Lung (tissue), 12 donors: Measurements from ENCODE around the gene GALNT10. TPM values are rescaled to one million over a fixed set of nuclear protein-coding genes. Genes with fewer than 3 reads are reported as not detected.

Experiments
- ATAC-seq: fragments of 200-7000 bp; cut with Tn5 transposase; one replicate; pipeline ENCODE4 v1.9.1; 2020; ENCODE audit warnings: moderate number of reproducible peaks; ENCODE audit not compliant: insufficient read depth, low FRiP score
- DNase-seq, 3 donors: peaks; one replicate each; pipeline ENCODE4 v3.0.0-alpha.2; 2013 to 2017
- H3K27ac ChIP-seq, 2 donors: one replicate each; pipeline ENCODE4 v1.5.1; 2013; ENCODE audit warnings: mild to moderate bottlenecking in 2 of 2, moderate library complexity in 2 of 2, control low read depth in 1 of 2, inconsistent platforms in 1 of 2, low read depth in 1 of 2, low read length in 1 of 2
- H3K27me3 ChIP-seq, 3 donors: one replicate each; pipeline ENCODE4 v1.5.1; 2013; ENCODE audit warnings: low read length in 2 of 3; ENCODE audit not compliant: control insufficient read depth in 3 of 3, insufficient read depth in 3 of 3
- H3K36me3 ChIP-seq, 4 donors: one replicate each; pipeline ENCODE4 v1.5.1; 2013; ENCODE audit warnings: low read length in 4 of 4, mild to moderate bottlenecking in 1 of 4, moderate library complexity in 1 of 4; ENCODE audit not compliant: control insufficient read depth in 4 of 4, insufficient read depth in 4 of 4
- H3K4me1 ChIP-seq, 5 donors: one replicate each; pipeline ENCODE4 v1.5.1; 2013; ENCODE audit warnings: low read length in 5 of 5, mild to moderate bottlenecking in 2 of 5, moderate library complexity in 1 of 5; ENCODE audit not compliant: control insufficient read depth in 5 of 5, insufficient read depth in 5 of 5
- H3K4me3 ChIP-seq: one replicate; pipeline ENCODE4 v1.5.1; 2013; ENCODE audit warnings: mild to moderate bottlenecking, control low read depth, moderate library complexity
- H3K9ac ChIP-seq, 2 donors: one replicate each; pipeline ENCODE4 v1.5.1; 2013; ENCODE audit warnings: low read length in 2 of 2, control low read depth in 1 of 2; ENCODE audit not compliant: insufficient read depth in 1 of 2
- H3K9me3 ChIP-seq, 4 donors: one replicate each; pipeline ENCODE4 v1.5.1; 2013; ENCODE audit warnings: low read length in 3 of 4, mild to moderate bottlenecking in 1 of 4, moderate library complexity in 1 of 4; ENCODE audit not compliant: control insufficient read depth in 4 of 4, insufficient read depth in 3 of 4
- WGBS, 2 donors: extraction: QIAGEN DNeasy Blood & Tissue Kit; methylation state at CpG; one replicate each; pipeline ENCODE4 v1.1.7; 2013; 5-methylcytosine and 5-hydroxymethylcytosine counted together
- polyA plus RNA-seq, 2 donors: library from polyadenylated mRNA; stranded (reverse); fragments of 200-250 nt; gene quantifications; one replicate each; pipeline ENCODE4 v1.2.1, GENCODE V29; 2013
- total RNA-seq, 2 donors: library from RNA; depleted of rRNA in 1 of 2; stranded (reverse); fragments of >200 nt in 1 of 2; gene quantifications; one replicate each; pipeline ENCODE4 v1.2.1, GENCODE V29; 2014 to 2021
- TF ChIP-seq, protein P1 (sequence below): IDR thresholded peaks from 2 replicates; pipeline ENCODE4 v1.5.1; 2012; ENCODE audit warnings: mild to moderate bottlenecking; ENCODE audit errors: control extremely low read depth, extremely low read depth
- donor health status: control.
- donor health status: control.
- donor health status: Bipolar disorder and iron deficiency.
- donor health status: healthy.
- donor health status: DM: yes; HTN: yes; CAD: no.

The GALNT10 gene
- total and polyA plus RNA-seq, 4 donors, result 9.0 to 70.2 (median 22.0) TPM

GRCh38 chr5:154273028-154273617 lies 82.6 kb downstream of the GALNT10 start:
- no peaks in the 10 kb centered on the region for H3K9me3 ChIP-seq
- DNase-seq, result peak; percentile 44 to 85 (median 82)
- 17 to 28% methylated on average over 3 of the region's 3 CpGs for WGBS, 2 donors
- no peak overlapping the region for H3K9ac ChIP-seq
- TF ChIP-seq, protein P1, sequence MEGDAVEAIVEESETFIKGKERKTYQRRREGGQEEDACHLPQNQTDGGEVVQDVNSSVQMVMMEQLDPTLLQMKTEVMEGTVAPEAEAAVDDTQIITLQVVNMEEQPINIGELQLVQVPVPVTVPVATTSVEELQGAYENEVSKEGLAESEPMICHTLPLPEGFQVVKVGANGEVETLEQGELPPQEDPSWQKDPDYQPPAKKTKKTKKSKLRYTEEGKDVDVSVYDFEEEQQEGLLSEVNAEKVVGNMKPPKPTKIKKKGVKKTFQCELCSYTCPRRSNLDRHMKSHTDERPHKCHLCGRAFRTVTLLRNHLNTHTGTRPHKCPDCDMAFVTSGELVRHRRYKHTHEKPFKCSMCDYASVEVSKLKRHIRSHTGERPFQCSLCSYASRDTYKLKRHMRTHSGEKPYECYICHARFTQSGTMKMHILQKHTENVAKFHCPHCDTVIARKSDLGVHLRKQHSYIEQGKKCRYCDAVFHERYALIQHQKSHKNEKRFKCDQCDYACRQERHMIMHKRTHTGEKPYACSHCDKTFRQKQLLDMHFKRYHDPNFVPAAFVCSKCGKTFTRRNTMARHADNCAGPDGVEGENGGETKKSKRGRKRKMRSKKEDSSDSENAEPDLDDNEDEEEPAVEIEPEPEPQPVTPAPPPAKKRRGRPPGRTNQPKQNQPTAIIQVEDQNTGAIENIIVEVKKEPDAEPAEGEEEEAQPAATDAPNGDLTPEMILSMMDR, result no peak
- no peak for ATAC-seq
- no peak overlapping the region for H3K4me3 ChIP-seq
- no peaks in the 10 kb centered on the region for H3K36me3 ChIP-seq
- H3K27ac ChIP-seq, result peak overlapping the region in 1 of 2 donors; percentile 34
- peaks cover 2 to 46% (median 12%) of the 10 kb centered on the region in 5 donors for H3K4me1 ChIP-seq
- H3K27me3 ChIP-seq, result no peaks in the 10 kb centered on the region

DNA sequence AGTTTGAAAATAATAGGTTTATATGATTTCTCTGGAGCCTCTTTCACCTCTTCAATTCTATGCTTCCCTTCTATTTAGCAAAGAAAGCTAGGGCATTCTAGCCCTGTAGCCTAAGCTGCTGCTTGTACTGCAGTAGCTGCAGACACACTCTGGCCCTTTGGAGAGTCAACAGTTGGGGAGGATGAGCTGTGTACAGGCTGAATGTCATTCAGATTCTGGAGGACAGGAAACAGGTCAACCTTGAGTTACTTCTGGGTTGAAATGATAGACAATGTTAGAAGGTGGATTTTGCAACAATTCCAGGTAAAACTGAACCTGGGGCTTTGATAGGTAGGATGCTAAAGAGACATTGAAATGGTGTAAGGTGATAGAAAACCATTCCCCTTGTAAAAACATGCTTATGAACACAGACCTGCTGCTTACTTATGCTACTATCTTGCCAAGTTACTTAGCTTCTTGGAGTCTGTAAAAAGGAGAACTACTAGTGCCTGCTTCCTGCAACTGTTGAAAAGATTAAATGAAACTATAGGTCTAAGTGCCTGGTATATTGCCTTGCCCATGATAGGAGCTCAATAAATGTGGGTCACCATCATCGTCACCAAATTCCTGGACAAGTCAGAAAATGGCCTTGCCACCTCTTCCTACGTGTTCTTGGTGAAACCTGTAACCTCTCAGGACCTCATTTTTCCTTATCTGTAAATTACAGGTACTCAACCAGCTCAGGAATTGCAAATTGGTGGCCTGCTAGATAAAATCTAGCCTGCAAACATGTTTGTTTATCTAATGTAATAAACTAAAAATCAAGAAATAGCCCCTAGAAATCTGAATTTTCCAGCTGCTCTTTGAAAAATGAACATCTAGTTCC lies 83.7 kb downstream of the GALNT10 start:
- TF ChIP-seq, protein P1, result no peak
- H3K36me3 ChIP-seq, result no peaks in the 10 kb centered on the region
- no peaks in the 10 kb centered on the region for H3K9me3 ChIP-seq
- H3K9ac ChIP-seq, result no peak overlapping the region
- ATAC-seq, result no peak
- H3K27ac ChIP-seq, result no peak overlapping the region
- WGBS, 2 donors, result 37 to 67% methylated on average over 2 of the region's 2 CpGs
- H3K27me3 ChIP-seq, result no peaks in the 10 kb centered on the region
- peaks cover 2 to 46% (median 12%) of the 10 kb centered on the region in 5 donors for H3K4me1 ChIP-seq
- DNase-seq, result no peak
- no peak overlapping the region for H3K4me3 ChIP-seq

- TF ChIP-seq, protein P1, result no peak
- Histone ChIP-seq H3K27ac (no peak overlapping the region), H3K36me3 (no peaks in the 10 kb centered on the region), H3K9ac (no peak overlapping the region), H3K27me3 (no peaks in the 10 kb centered on the region), H3K4me1 (peaks cover 2 to 46% (median 12%) of the 10 kb centered on the region in 5 donors), H3K9me3 (no peaks in the 10 kb centered on the region), H3K4me3 (no peak overlapping the region)
- no peak for ATAC-seq
- 72 to 86% methylated on average over 4 of the region's 4 CpGs for WGBS, 2 donors
- DNase-seq, result no peak
These were observed 84.3 kb downstream of the GALNT10 start for GRCh38 chr5:154274828-154275185.
